Upper lobe of left lung (tissue), 4 donors: ENCODE data around the gene TRDN.

Experiments
- POLR2AphosphoS5 ChIP-seq, 2 donors: sonication (generic); formaldehyde crosslinking; IDR thresholded peaks; one replicate each; pipeline ENCODE4 v1.5.1; 2017; ENCODE audit warnings: antibody characterized with exemption in 2 of 2
- TF ChIP-seq, protein P1 (sequence below), 6 experiments: fragments of 450-650 bp in 4 of 6; fragments of 200-600 bp in 2 of 6; sonication (generic) in 2 of 6; IDR thresholded peaks; one replicate each; pipeline ENCODE4 v1.5.1; 2016 to 2019; ENCODE audit warnings: antibody characterized with exemption in 6 of 6

DNA sequence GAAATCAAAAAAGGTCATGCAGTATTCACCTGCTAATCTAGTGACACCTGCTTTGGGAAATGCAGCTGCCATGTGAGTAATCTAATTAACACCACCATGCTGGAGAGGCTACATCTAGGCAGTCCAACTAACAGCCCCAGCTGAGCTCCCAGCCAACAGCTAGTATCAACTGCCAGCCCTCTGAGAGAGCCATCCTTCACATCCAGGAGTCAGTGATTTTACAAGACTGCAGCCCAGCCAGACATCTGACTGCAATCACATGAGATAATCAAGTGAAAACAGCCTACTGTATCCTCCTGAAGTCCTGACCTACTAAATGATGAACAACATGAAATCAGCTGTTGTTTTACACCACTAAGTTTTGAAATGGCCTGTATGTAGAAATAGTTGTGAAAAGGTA is 298.4 kb downstream of the TRDN start:
- TF ChIP-seq, protein P1, sequence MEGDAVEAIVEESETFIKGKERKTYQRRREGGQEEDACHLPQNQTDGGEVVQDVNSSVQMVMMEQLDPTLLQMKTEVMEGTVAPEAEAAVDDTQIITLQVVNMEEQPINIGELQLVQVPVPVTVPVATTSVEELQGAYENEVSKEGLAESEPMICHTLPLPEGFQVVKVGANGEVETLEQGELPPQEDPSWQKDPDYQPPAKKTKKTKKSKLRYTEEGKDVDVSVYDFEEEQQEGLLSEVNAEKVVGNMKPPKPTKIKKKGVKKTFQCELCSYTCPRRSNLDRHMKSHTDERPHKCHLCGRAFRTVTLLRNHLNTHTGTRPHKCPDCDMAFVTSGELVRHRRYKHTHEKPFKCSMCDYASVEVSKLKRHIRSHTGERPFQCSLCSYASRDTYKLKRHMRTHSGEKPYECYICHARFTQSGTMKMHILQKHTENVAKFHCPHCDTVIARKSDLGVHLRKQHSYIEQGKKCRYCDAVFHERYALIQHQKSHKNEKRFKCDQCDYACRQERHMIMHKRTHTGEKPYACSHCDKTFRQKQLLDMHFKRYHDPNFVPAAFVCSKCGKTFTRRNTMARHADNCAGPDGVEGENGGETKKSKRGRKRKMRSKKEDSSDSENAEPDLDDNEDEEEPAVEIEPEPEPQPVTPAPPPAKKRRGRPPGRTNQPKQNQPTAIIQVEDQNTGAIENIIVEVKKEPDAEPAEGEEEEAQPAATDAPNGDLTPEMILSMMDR (IDR thresholded peaks at IDR 0.05), result no peak
- no peak for TF ChIP-seq POLR2AphosphoS5 (IDR thresholded peaks at IDR 0.05)
